Measurements from ENCODE around the gene TMEM178B.

GRCh38 chr7:141359740-141360415 lies 286.0 kb downstream of the TMEM178B start:
- TF ChIP-seq POLR2A (IDR thresholded peaks at IDR 0.05), result no peak
- TF ChIP-seq CTCF (IDR thresholded peaks at IDR 0.05), result no peak

All from thyroid gland (tissue), 4 donors.